D721Med (cell line): ENCODE results near the gene ACVR1B.

Experiments used
- DNase-seq: peaks from one replicate; pipeline ENCODE4 v3.0.0; 2011; ENCODE audit warnings: low spot score; ENCODE audit not compliant: insufficient read length
- FAIRE-seq: peaks from 2 replicates; lab custom pipeline; 2011; peaks lifted over from hg19 to GRCh38; lab: Jason Lieb, UNC
- TF ChIP-seq, protein P1 (sequence below): IDR thresholded peaks from 2 replicates; pipeline ENCODE4 v1.5.1; 2012; ENCODE audit warnings: mild to moderate bottlenecking, control low read depth; ENCODE audit not compliant: insufficient read depth; ENCODE audit errors: missing control alignments

Gene ACVR1B

DNA sequence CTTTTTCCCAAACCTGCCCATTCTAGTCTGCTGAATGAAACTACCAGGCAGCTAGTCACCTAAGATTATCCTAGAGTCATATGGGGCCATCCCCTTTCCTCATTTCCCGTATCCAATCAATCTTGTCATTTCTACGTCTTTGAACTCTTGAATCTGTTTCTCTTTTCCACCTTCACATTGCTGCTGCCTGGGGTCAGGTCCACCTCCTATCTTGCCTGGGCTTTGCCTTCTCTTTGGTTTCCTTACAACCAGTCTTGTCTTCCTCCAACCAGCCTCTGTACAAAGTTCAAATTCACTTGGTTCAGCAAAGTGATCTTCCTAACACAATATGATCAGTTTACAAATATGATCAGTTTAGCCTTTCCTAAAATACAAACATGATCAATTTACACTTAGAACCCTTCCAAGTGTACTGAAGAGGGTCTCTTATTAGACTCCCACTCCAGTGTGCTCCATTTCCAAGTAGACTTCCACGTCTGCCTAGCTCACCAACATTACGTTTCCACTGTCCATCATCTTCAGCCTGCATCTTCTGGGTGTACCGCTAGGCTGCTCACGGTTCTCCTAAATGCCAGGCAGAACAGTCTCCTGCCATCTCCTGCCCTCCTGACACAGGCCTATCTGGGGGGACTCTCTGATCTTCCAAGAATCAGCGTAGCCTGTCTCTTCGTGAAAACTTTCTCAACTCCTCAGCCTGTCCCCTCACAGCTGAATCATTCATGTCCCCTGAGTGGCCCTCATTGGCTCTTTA, 4.1 kb upstream of the ACVR1B start:
- FAIRE-seq = no peak
- DNase-seq = no peak
- TF ChIP-seq, protein P1, sequence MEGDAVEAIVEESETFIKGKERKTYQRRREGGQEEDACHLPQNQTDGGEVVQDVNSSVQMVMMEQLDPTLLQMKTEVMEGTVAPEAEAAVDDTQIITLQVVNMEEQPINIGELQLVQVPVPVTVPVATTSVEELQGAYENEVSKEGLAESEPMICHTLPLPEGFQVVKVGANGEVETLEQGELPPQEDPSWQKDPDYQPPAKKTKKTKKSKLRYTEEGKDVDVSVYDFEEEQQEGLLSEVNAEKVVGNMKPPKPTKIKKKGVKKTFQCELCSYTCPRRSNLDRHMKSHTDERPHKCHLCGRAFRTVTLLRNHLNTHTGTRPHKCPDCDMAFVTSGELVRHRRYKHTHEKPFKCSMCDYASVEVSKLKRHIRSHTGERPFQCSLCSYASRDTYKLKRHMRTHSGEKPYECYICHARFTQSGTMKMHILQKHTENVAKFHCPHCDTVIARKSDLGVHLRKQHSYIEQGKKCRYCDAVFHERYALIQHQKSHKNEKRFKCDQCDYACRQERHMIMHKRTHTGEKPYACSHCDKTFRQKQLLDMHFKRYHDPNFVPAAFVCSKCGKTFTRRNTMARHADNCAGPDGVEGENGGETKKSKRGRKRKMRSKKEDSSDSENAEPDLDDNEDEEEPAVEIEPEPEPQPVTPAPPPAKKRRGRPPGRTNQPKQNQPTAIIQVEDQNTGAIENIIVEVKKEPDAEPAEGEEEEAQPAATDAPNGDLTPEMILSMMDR = no peak

DNA sequence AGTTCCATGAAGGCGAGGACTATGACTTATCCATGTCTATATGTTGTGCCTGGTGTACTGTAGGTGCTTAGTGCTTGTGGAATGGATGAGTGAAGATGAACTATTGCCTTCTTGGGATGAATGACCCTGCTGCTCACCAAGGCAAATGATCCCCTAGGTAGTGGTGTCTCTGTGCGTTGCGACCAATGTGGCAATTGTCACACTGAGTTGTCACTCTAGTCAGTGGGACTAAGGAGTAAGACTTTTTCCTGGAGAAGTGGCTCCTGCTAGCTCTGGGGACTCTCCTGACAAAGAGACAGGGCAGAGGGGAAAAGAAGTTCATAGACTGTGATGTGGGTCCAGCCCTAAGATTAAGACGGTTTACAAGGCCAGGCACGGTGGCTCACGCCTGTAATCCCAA, 3.4 kb upstream of the ACVR1B start:
- FAIRE-seq = no peak
- TF ChIP-seq, protein P1 = no peak
- DNase-seq = no peak

DNA sequence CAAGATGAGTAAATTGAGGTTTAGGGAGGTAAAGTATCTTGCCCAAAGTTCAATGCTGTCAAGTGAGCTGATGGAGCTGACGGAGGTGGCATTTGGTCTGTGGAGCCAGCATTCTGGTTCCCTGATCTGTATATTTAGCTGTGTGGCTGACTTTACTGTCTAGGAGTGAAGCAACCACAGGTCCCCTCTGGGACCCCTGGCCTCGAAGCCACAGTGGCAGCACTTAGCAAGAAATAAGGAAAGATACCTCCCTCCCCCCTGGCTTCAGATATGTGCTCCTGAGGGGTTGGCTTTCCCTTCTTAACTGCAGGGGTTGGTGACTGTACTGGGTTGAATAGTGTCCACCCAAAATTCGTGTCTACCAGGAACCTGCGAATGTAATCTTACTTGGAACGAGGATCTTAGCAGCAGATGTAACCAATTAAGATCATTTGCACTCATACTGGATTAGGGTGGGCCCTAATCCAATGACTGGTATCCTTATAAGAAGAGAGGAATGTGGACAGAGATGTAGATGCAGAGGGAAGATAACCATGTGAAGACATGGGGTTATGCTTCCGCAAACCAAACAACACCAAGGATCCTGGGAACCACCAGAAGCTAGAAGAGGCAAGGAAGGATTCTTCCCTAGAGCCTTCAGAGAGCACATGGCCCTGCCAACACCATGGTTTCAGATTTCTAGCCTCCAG, 2.0 kb upstream of the ACVR1B start:
- FAIRE-seq (no peak), DNase-seq (no peak)
- TF ChIP-seq, protein P1 = no peak

DNA sequence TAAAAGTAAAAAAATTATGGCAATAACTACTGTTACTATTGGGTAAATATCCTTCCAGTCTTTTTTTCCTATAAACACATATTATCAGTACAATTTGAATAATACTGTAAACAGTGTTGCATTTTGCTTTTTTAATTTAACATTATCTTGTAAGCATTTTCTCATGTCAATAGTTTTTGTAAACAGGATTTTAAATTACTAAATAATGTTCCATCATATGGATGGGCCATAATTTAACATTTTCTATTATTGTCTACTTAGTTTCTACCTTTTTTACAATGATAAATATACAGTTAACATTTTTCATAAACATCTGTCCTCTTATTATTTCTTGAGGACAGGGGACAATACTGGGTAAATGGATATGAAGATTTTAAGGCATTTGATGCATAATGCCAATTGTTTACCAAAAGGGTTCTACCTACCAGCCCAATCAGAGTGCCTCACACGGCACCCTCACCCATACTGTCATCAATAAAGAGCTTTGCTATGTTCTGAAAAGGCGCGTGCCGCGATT, 759 bp upstream of the ACVR1B start:
- no peak for FAIRE-seq
- no peak for DNase-seq
- TF ChIP-seq, protein P1 = no peak

DNA sequence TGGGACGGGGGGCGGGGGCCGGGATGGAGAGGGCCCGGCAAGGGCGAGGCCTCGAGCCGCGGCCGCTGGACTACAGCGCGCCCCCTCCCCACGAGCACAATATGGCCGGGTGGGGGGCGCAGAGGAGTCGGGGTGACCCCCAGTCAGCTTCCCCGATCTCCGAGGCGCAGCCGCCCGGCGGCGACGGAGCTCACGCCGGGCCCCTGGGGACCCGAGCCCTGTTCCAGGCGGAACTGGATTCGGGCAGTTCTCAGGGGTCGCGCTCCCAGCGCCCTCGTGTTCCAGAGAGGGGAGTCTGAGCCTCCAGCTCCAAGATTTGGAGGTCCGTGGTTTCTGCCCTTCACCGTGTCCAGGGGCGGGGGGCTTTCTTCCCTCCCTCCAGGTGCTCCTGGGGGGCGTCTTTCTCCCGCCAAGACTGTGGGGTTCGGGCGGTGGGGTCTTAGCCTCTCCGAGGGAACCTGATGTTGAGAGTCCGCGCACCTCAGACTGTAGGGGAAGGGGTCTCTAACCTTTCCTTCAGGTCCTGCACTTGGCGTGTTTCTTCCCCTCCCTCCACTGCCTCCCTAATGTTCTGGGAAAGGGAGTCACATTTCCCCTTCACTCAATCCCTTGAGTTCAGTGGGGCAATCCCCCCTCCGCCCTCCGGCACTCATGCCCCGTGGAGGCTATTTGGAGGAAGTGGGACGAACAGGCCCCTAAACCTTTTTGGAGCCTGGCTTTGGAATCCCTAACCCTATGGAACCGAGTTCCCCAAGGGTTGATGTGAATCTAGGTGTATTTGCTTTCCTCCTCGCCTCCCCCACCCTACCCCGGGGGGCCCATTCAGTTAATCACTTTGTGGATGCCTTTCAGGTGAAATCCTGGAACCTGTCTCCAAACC, 584 bp downstream of the ACVR1B start:
- TF ChIP-seq, protein P1 = no peak
- no peak for DNase-seq
- no peak for FAIRE-seq

DNA sequence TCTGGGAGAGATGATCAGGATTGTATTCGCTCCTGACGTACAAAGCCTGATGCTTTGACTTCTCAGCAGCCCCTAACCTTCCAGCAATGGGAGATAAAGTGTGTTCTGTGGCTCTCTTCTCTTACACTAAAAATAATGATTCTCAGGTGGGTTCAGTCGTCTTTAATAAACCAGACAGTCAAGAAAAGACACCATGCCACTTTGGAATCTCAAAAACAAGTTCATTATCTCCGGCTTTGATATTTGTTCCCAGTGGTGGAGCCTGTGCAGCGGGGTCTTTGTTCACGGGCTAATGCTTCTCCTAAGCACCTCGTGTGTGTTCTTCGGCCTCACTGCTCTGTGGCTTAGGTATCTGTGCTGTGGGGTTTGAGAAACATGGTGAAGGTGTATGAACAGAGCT, 1.6 kb downstream of the ACVR1B start:
- TF ChIP-seq, protein P1 = no peak
- no peak for FAIRE-seq

More for the DNA sequence above, 1.6 kb downstream of the ACVR1B start:
- DNase-seq = no peak
